ENCODE measurements around the gene CENPV.

CENPV gene

DNA sequence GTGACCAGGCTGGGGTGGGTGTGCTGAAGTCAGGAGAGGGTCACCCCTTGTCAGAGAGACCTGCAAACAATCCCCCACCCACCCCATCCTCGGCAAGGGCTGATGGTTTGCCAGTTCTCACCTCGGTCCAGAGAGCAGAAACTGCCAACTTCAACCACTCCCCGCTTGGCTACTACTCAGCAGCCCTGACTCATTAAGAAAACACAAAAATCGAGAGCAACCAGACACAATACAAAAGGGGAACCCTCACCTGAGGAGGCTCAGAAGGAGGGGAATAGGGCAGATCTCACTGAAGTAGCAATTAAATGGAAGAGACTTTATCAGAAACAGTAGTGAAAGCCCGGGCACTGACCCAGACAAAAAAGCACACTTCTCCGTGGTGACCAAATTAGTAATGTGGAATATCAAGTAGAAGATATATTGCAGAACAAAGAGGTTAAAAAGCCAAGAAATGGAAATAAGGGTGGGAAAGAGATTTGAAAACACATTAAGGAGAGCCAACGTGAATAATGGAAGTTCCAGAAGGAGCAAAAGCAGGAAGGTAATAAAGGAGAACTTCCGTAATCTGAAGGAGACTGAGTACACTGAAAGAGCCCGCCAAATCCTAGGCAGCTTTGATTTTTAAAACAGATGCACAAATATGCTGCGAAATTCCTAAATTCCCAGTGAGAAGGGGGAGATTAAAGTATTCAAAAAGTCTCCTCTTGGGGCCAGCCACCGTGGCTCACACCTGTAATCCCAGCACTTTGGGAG, 23.6 kb downstream of the CENPV start:
- DNase-seq (ENCODE audit: low spot score), result no peak
- no peak overlapping the region for H3K27ac ChIP-seq
- H3K4me3 ChIP-seq, result peak overlapping the region; percentile 44
- TF ChIP-seq CTCF (IDR thresholded peaks at IDR 0.05), result no peak

- Histone ChIP-seq H3K4me3 (no peak overlapping the region), H3K27ac (no peak overlapping the region)
- TF ChIP-seq CTCF (IDR thresholded peaks at IDR 0.05), result no peak
- no peak for DNase-seq (ENCODE audit: low spot score)
Measured at GRCh38 chr17:16328997-16329396, 24.3 kb downstream of the CENPV start.

GRCh38 chr17:16327018-16327417, 26.3 kb downstream of the CENPV start:
- Histone ChIP-seq H3K4me3 (no peak overlapping the region), H3K27ac (no peak overlapping the region)
- no peak for TF ChIP-seq CTCF (IDR thresholded peaks at IDR 0.05)
- no peak for DNase-seq (ENCODE audit: low spot score)

DNA sequence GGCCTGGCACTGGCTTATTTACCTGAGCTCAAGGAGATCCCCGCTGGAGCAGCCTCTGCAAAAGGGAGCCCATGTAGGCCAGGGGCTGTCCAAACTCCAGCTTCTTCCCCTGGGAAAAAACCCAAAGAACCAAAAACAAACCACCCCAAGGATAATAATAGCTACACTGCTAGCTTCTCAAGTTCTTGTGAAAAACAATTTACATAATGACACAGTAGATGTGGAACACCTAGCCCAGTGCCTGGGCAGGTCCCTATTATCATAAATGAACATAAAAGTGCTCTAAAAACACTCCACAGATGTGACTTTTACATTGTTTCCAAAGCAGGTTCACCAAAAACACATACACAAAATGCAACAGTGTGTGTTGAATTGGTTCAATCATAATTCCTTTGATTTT, 27.3 kb downstream of the CENPV start:
- DNase-seq (ENCODE audit: low spot score), result no peak
- no peak overlapping the region for H3K4me3 ChIP-seq
- TF ChIP-seq CTCF (IDR thresholded peaks at IDR 0.05), result no peak
- no peak overlapping the region for H3K27ac ChIP-seq

- H3K4me3 ChIP-seq, result no peak overlapping the region
- H3K27ac ChIP-seq, result no peak overlapping the region
- no peak for TF ChIP-seq CTCF (IDR thresholded peaks at IDR 0.05)
- DNase-seq (ENCODE audit: low spot score), result no peak
Measured at GRCh38 chr17:16322636-16323035, 30.6 kb downstream of the CENPV start.

DNA sequence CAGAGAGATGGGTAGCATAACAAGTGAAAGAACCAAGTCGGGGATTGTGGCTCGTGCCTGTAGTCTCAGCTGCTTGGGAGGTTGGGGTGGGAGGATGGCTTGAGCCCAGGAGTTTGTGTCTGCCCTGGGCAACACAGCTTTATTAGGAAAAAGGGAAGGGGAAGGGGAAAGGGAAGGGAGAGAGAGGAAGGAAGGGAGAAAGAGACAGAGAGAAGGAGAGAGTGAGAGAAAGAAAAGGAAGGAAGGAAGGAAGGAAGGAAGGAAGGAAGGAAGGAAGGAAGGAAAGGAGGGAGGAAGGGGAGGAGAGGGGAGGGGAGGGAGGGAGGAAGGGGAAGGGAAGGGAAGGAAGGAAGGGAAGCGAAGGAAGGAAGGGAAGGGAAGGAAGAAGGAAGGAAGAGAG, 33.3 kb downstream of the CENPV start:
- H3K27ac ChIP-seq, result no peak overlapping the region
- TF ChIP-seq CTCF (IDR thresholded peaks at IDR 0.05), result no peak
- DNase-seq (ENCODE audit: low spot score), result no peak
- no peak overlapping the region for H3K4me3 ChIP-seq

GRCh38 chr17:16314859-16315258, 38.4 kb downstream of the CENPV start:
- Histone ChIP-seq H3K27ac (no peak overlapping the region), H3K4me3 (no peak overlapping the region)
- DNase-seq (ENCODE audit: low spot score), result no peak
- TF ChIP-seq CTCF (IDR thresholded peaks at IDR 0.05), result no peak

Data from coronary artery (tissue), 2 donors.